Measurements from ENCODE around the gene KRTAP29-1. TPM values are rescaled to one million over a fixed set of nuclear protein-coding genes. Genes with fewer than 3 reads are reported as not detected.
"Not testable (repeated sequence)": the region's sequence is repeated elsewhere in the genome, so short reads cannot be mapped to it uniquely, and the experiment has no call there.

KRTAP29-1 gene
- total RNA-seq, 2 experiments from 2014 or later: not detected

- Histone ChIP-seq H3K4me1 (ENCODE audit: insufficient read depth, low read length, poor library complexity, severe bottlenecking) (no peaks in the 10 kb centered on the region), H2AFZ (ENCODE audit: low read length) (no peak overlapping the region), H3K9me3 (ENCODE audit: low read length) (no peaks in the 10 kb centered on the region), H3K36me3 (ENCODE audit: insufficient read depth, low read length) (no peaks in the 10 kb centered on the region), H3K27ac (ENCODE audit: low read depth, low read length, poor library complexity, severe bottlenecking) (no peak overlapping the region), H3K4me2 (ENCODE audit: low read length) (no peak overlapping the region), H3K9me2 (ENCODE audit: insufficient read depth, low read length) (no peaks in the 10 kb centered on the region), H4K20me1 (ENCODE audit: insufficient read depth, low read length) (no peaks in the 10 kb centered on the region), H3K79me2 (ENCODE audit: insufficient read depth, low read depth, low read length) (no peaks in the 10 kb centered on the region), H3K4me3 (ENCODE audit: low read depth, low read length, poor library complexity, severe bottlenecking) (no peak overlapping the region)
- BruUV-seq (replicated peaks): no TSS peak
- no peak for TF ChIP-seq EZH2phosphoT487 (IDR thresholded peaks at IDR 0.05; ENCODE audit: borderline replicate concordance, low read depth, low read length)
- TF ChIP-seq, protein P1, sequence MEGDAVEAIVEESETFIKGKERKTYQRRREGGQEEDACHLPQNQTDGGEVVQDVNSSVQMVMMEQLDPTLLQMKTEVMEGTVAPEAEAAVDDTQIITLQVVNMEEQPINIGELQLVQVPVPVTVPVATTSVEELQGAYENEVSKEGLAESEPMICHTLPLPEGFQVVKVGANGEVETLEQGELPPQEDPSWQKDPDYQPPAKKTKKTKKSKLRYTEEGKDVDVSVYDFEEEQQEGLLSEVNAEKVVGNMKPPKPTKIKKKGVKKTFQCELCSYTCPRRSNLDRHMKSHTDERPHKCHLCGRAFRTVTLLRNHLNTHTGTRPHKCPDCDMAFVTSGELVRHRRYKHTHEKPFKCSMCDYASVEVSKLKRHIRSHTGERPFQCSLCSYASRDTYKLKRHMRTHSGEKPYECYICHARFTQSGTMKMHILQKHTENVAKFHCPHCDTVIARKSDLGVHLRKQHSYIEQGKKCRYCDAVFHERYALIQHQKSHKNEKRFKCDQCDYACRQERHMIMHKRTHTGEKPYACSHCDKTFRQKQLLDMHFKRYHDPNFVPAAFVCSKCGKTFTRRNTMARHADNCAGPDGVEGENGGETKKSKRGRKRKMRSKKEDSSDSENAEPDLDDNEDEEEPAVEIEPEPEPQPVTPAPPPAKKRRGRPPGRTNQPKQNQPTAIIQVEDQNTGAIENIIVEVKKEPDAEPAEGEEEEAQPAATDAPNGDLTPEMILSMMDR (conservative IDR thresholded peaks at IDR 0.05; ENCODE audit: low read length): no peak
- DNase-seq (ENCODE audit: low spot score): no peak
- ChIA-PET POLR2A (no interaction called here), CTCF (ENCODE audit: unreplicated experiment) (no interaction called here)
- intact Hi-C loops (cut with micrococcal nuclease; ENCODE audit: unreplicated experiment): no loop called here
These were observed 30.8 kb downstream of the KRTAP29-1 start for GRCh38 chr17:41271858-41272257.

GRCh38 chr17:41271323-41271722 lies 31.3 kb downstream of the KRTAP29-1 start:
- H3K4me3 ChIP-seq (ENCODE audit: low read depth, low read length, poor library complexity, severe bottlenecking); H3K79me2 ChIP-seq (ENCODE audit: insufficient read depth, low read depth, low read length); POLR2A ChIA-PET; H3K9me3 ChIP-seq (ENCODE audit: low read length); H3K36me3 ChIP-seq (ENCODE audit: insufficient read depth, low read length); H3K27ac ChIP-seq (ENCODE audit: low read depth, low read length, poor library complexity, severe bottlenecking); H3K4me2 ChIP-seq (ENCODE audit: low read length); H3K4me1 ChIP-seq (ENCODE audit: insufficient read depth, low read length, poor library complexity, severe bottlenecking); H4K20me1 ChIP-seq (ENCODE audit: insufficient read depth, low read length); H3K9me2 ChIP-seq (ENCODE audit: insufficient read depth, low read length); H2AFZ ChIP-seq (ENCODE audit: low read length); BruUV-seq (replicated peaks); DNase-seq (ENCODE audit: low spot score); intact Hi-C loops (cut with micrococcal nuclease; ENCODE audit: unreplicated experiment); CTCF ChIA-PET (ENCODE audit: unreplicated experiment): not testable (repeated sequence)

DNA sequence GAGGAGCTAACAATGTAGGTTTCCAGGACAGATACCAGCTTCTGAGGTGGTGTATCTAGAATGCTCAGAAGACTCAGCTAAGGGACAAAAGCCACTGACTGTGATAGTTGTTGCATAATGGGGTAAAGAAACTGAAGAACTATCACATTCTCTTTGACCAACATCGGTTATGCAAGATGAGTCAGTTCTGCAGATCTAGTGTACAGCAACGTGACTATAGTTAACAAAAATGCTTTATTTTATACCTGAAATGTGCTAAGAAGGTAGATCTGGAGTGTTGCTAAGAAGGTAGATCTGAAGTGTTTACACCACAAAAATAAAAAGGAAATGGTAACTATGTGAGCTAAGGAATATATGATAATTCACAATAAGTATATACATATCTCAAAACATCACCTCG lies 34.9 kb downstream of the KRTAP29-1 start:
- no peaks in the 10 kb centered on the region for H3K79me2 ChIP-seq (ENCODE audit: insufficient read depth, low read depth, low read length)
- no peak for DNase-seq (ENCODE audit: low spot score)
- H3K4me2 ChIP-seq (ENCODE audit: low read length): no peak overlapping the region
- H2AFZ ChIP-seq (ENCODE audit: low read length): no peak overlapping the region
- TF ChIP-seq, protein P1 (conservative IDR thresholded peaks at IDR 0.05; ENCODE audit: low read length): no peak
- no peak for TF ChIP-seq EZH2phosphoT487 (IDR thresholded peaks at IDR 0.05; ENCODE audit: borderline replicate concordance, low read depth, low read length)
- no peak overlapping the region for H3K27ac ChIP-seq (ENCODE audit: low read depth, low read length, poor library complexity, severe bottlenecking)
- CTCF ChIA-PET (ENCODE audit: unreplicated experiment): no interaction called here
- H3K9me2 ChIP-seq (ENCODE audit: insufficient read depth, low read length): no peaks in the 10 kb centered on the region
- no peaks in the 10 kb centered on the region for H3K36me3 ChIP-seq (ENCODE audit: insufficient read depth, low read length)
- no peaks in the 10 kb centered on the region for H4K20me1 ChIP-seq (ENCODE audit: insufficient read depth, low read length)
- no TSS peak for BruUV-seq (replicated peaks)
- H3K9me3 ChIP-seq (ENCODE audit: low read length): no peaks in the 10 kb centered on the region
- POLR2A ChIA-PET: no interaction called here
- H3K4me1 ChIP-seq (ENCODE audit: insufficient read depth, low read length, poor library complexity, severe bottlenecking): no peaks in the 10 kb centered on the region
- H3K4me3 ChIP-seq (ENCODE audit: low read depth, low read length, poor library complexity, severe bottlenecking): no peak overlapping the region
- intact Hi-C loops (cut with micrococcal nuclease; ENCODE audit: unreplicated experiment): no loop called here

All from OCI-LY7 (cell line).